Measurements from ENCODE around the gene HYOU1. TPM values are rescaled to one million over a fixed set of nuclear protein-coding genes. Genes with fewer than 3 reads are reported as not detected.

HYOU1 gene
- total RNA-seq, 1 donor from 2014 or later: 193 TPM

Other genes starting within 250 kb of the HYOU1 start
- gene CXCR5, start 173.3 kb downstream of the HYOU1 start, total RNA-seq: 6.1 and 6.4 TPM in 2 replicates
- 25.1 and 28.5 TPM in 2 replicates for gene BCL9L, start 131.3 kb downstream of the HYOU1 start, total RNA-seq
- gene UPK2, start 100.9 kb downstream of the HYOU1 start, total RNA-seq: not detected in 2 replicates
- gene FOXR1, start 85.4 kb downstream of the HYOU1 start, total RNA-seq: not detected in 2 replicates
- gene CENATAC, start 59.1 kb downstream of the HYOU1 start, total RNA-seq: 46.3 and 47.1 TPM in 2 replicates
- gene RPS25, start 38.9 kb downstream of the HYOU1 start, total RNA-seq: 1,641 and 1,650 TPM in 2 replicates
- 141 and 151 TPM in 2 replicates for gene TRAPPC4, start 38.4 kb downstream of the HYOU1 start, total RNA-seq
- 28.8 and 31.6 TPM in 2 replicates for gene SLC37A4, start 26.3 kb downstream of the HYOU1 start, total RNA-seq
- 20.2 and 20.9 TPM in 2 replicates for gene VPS11, start 10.6 kb upstream of the HYOU1 start, total RNA-seq
- 60.9 and 62.8 TPM in 2 replicates for gene HMBS, start 27.7 kb upstream of the HYOU1 start, total RNA-seq
- gene DPAGT1, start 44.6 kb upstream of the HYOU1 start, total RNA-seq: 76.1 and 79.4 TPM in 2 replicates
- 31.5 and 33.5 TPM in 2 replicates for gene C2CD2L, start 50.1 kb upstream of the HYOU1 start, total RNA-seq
- gene HINFP, start 64.4 kb upstream of the HYOU1 start, total RNA-seq: 34.9 and 41.4 TPM in 2 replicates
- gene ABCG4, start 91.8 kb upstream of the HYOU1 start, total RNA-seq: 0.07 TPM in 1 of 2 replicates, not detected in the other
- 23.3 and 25.0 TPM in 2 replicates for gene NLRX1, start 111.5 kb upstream of the HYOU1 start, total RNA-seq
- 0.54 and 0.58 TPM in 2 replicates for gene NHERF4, start 128.3 kb upstream of the HYOU1 start, total RNA-seq
- 36.4 and 36.5 TPM in 2 replicates for gene CBL, start 149.1 kb upstream of the HYOU1 start, total RNA-seq